ENCODE measurements around the gene SETD2.
"Not testable (repeated sequence)": the region's sequence is repeated elsewhere in the genome, so short reads cannot be mapped to it uniquely, and the experiment has no call there.

The SETD2 gene

GRCh38 chr3:47098910-47099309 is 65.0 kb downstream of the SETD2 start:
- no peak for DNase-seq

- DNase-seq = no peak
Measured at GRCh38 chr3:47097864-47098263, 66.0 kb downstream of the SETD2 start.

GRCh38 chr3:47096959-47097358 is 67.0 kb downstream of the SETD2 start:
- no peak for DNase-seq

- DNase-seq = no peak
Measured at GRCh38 chr3:47092090-47092489, 71.8 kb downstream of the SETD2 start.

- no peak for DNase-seq
Measured at GRCh38 chr3:47089630-47090029, 74.3 kb downstream of the SETD2 start.

GRCh38 chr3:47086071-47086470 is 77.8 kb downstream of the SETD2 start:
- no peak for DNase-seq

- no peak for DNase-seq
Measured at GRCh38 chr3:47083786-47084185, 80.1 kb downstream of the SETD2 start.

GRCh38 chr3:47082519-47082918 is 81.4 kb downstream of the SETD2 start:
- no peak for DNase-seq

GRCh38 chr3:47079432-47079831 is 84.5 kb downstream of the SETD2 start:
- no peak for DNase-seq

- no peak for DNase-seq
Measured at GRCh38 chr3:47073685-47074084, 90.2 kb downstream of the SETD2 start.

GRCh38 chr3:47070770-47071169 is 93.1 kb downstream of the SETD2 start:
- no peak for DNase-seq

- not testable (repeated sequence) for DNase-seq
Measured at GRCh38 chr3:47066259-47066658, 97.7 kb downstream of the SETD2 start.

- no peak for DNase-seq
Measured at GRCh38 chr3:47065681-47066080, 98.2 kb downstream of the SETD2 start.

GRCh38 chr3:47065058-47065457 is 98.9 kb downstream of the SETD2 start:
- DNase-seq = no peak

- DNase-seq = peak; percentile 68
Measured at GRCh38 chr3:47057212-47057671, 106.7 kb downstream of the SETD2 start.

GRCh38 chr3:47056705-47057104 is 107.2 kb downstream of the SETD2 start:
- DNase-seq = peak; percentile 4

GRCh38 chr3:47054412-47054811 is 109.5 kb downstream of the SETD2 start:
- DNase-seq = no peak

- DNase-seq = no peak
Measured at GRCh38 chr3:47047673-47048072, 116.2 kb downstream of the SETD2 start.

- no peak for DNase-seq
Measured at GRCh38 chr3:47047069-47047468, 116.8 kb downstream of the SETD2 start.

- DNase-seq = no peak
Measured at GRCh38 chr3:47042231-47042791, 121.6 kb downstream of the SETD2 start.

GRCh38 chr3:47041114-47041513 is 122.8 kb downstream of the SETD2 start:
- DNase-seq = no peak

GRCh38 chr3:47037302-47037701 is 126.6 kb downstream of the SETD2 start:
- not testable (repeated sequence) for DNase-seq

GRCh38 chr3:47036145-47036544 is 127.8 kb downstream of the SETD2 start:
- no peak for DNase-seq

- no peak for DNase-seq
Measured at GRCh38 chr3:47035645-47036044, 128.3 kb downstream of the SETD2 start.

GRCh38 chr3:47034868-47035489 is 128.9 kb downstream of the SETD2 start:
- DNase-seq = no peak
